Lung (tissue), 13 donors: ENCODE data around the gene AP2A2. TPM values are rescaled to one million over a fixed set of nuclear protein-coding genes. Genes with fewer than 3 reads are reported as not detected.

Source experiments
- ATAC-seq: fragments of 200-7000 bp; cut with Tn5 transposase; one replicate; pipeline ENCODE4 v1.9.1; 2020; ENCODE audit warnings: moderate number of reproducible peaks; ENCODE audit not compliant: insufficient read depth, low FRiP score
- DNase-seq, 3 donors: peaks; one replicate each; pipeline ENCODE4 v3.0.0-alpha.2; 2013 to 2017
- H3K27ac ChIP-seq, 2 donors: one replicate each; pipeline ENCODE4 v1.5.1; 2013; ENCODE audit warnings: mild to moderate bottlenecking in 2 of 2, moderate library complexity in 2 of 2, control low read depth in 1 of 2, inconsistent platforms in 1 of 2, low read depth in 1 of 2, low read length in 1 of 2
- H3K27me3 ChIP-seq, 3 donors: one replicate each; pipeline ENCODE4 v1.5.1; 2013; ENCODE audit warnings: low read length in 2 of 3; ENCODE audit not compliant: control insufficient read depth in 3 of 3, insufficient read depth in 3 of 3
- H3K36me3 ChIP-seq, 4 donors: one replicate each; pipeline ENCODE4 v1.5.1; 2013; ENCODE audit warnings: low read length in 4 of 4, mild to moderate bottlenecking in 1 of 4, moderate library complexity in 1 of 4; ENCODE audit not compliant: control insufficient read depth in 4 of 4, insufficient read depth in 4 of 4
- H3K4me1 ChIP-seq, 5 donors: one replicate each; pipeline ENCODE4 v1.5.1; 2013; ENCODE audit warnings: low read length in 5 of 5, mild to moderate bottlenecking in 2 of 5, moderate library complexity in 1 of 5; ENCODE audit not compliant: control insufficient read depth in 5 of 5, insufficient read depth in 5 of 5
- H3K4me3 ChIP-seq: one replicate; pipeline ENCODE4 v1.5.1; 2013; ENCODE audit warnings: mild to moderate bottlenecking, control low read depth, moderate library complexity
- H3K9ac ChIP-seq, 2 donors: one replicate each; pipeline ENCODE4 v1.5.1; 2013; ENCODE audit warnings: low read length in 2 of 2, control low read depth in 1 of 2; ENCODE audit not compliant: insufficient read depth in 1 of 2
- H3K9me3 ChIP-seq, 4 donors: one replicate each; pipeline ENCODE4 v1.5.1; 2013; ENCODE audit warnings: low read length in 3 of 4, mild to moderate bottlenecking in 1 of 4, moderate library complexity in 1 of 4; ENCODE audit not compliant: control insufficient read depth in 4 of 4, insufficient read depth in 3 of 4
- CTCF ChIP-seq: IDR thresholded peaks from 2 replicates; pipeline ENCODE4 v1.5.1; 2012; ENCODE audit warnings: mild to moderate bottlenecking; ENCODE audit errors: control extremely low read depth, extremely low read depth
- WGBS, 2 donors: extraction: QIAGEN DNeasy Blood & Tissue Kit; methylation state at CpG; one replicate each; pipeline ENCODE4 v1.1.7; 2013; 5-methylcytosine and 5-hydroxymethylcytosine counted together
- polyA plus RNA-seq, 2 donors: library from polyadenylated mRNA; stranded (reverse); fragments of 200-250 nt; gene quantifications; one replicate each; pipeline ENCODE4 v1.2.1, GENCODE V29; 2013
- small RNA-seq: library from RNA; depleted of rRNA; stranded (forward); fragments of <200 nt; gene quantifications from one replicate; pipeline ENCODE3, GENCODE V24; 2014; ENCODE audit warnings: low replicate concordance
- total RNA-seq, 2 donors: library from RNA; depleted of rRNA in 1 of 2; stranded (reverse); fragments of >200 nt in 1 of 2; gene quantifications; one replicate each; pipeline ENCODE4 v1.2.1, GENCODE V29; 2014 to 2021
- donor health status: control.
- donor health status: control.
- donor health status: Bipolar disorder and iron deficiency.
- donor health status: healthy.
- donor health status: DM: yes; HTN: yes; CAD: no.

The AP2A2 gene
- total and polyA plus RNA-seq, 4 donors = 33.8 to 93.2 (median 54.4) TPM

- H3K27ac ChIP-seq = no peak overlapping the region
- H3K27me3 ChIP-seq = no peaks in the 10 kb centered on the region
- no peak overlapping the region for H3K9ac ChIP-seq
Observed at GRCh38 chr11:1060852-1061616, 135.4 kb downstream of the AP2A2 start.

More at GRCh38 chr11:1060852-1061616, 135.4 kb downstream of the AP2A2 start:
- H3K4me1 ChIP-seq = no peaks in the 10 kb centered on the region
- H3K9me3 ChIP-seq = peaks cover 0 to 5% (median 2%) of the 10 kb centered on the region in 4 donors
- H3K4me3 ChIP-seq = no peak overlapping the region
- WGBS, 2 donors = 67 to 82% methylated on average over 18 of the region's 18 CpGs
- TF ChIP-seq CTCF = no peak
- no peaks in the 10 kb centered on the region for H3K36me3 ChIP-seq
- ATAC-seq (no peak), DNase-seq (no peak)

Small RNA genes within 50 kb of the gene (small RNA-seq; reads per million reads assigned to genes)
- gene RNU6-1025P = not detected

Other genes starting within 250 kb of the AP2A2 start
- 10 to 100 TPM; 18.5 to 33.1 TPM for gene DEAF1, start 230.6 kb upstream of the AP2A2 start, total RNA-seq
- gene DEAF1, start 230.6 kb upstream of the AP2A2 start, polyA plus RNA-seq = 10 to 100 TPM; 20.0 to 24.7 TPM
- gene TMEM80, start 230.1 kb upstream of the AP2A2 start, total RNA-seq = 10 to 100 TPM; 10.3 to 23.2 TPM
- gene TMEM80, start 230.1 kb upstream of the AP2A2 start, polyA plus RNA-seq = 10 to 100 TPM; 13.8 to 28.1 TPM
- gene EPS8L2, start 219.6 kb upstream of the AP2A2 start, total RNA-seq = 100 to 1,000 TPM in 1 of 2 donors, 10 to 100 TPM in 1; 92.4 to 166 TPM
- gene EPS8L2, start 219.6 kb upstream of the AP2A2 start, polyA plus RNA-seq = 100 to 1,000 TPM in 1 of 2 donors, 10 to 100 TPM in 1; 35.6 to 114 TPM
- 100 to 1,000 TPM; 128 to 292 TPM for gene TALDO1, start 178.4 kb upstream of the AP2A2 start, total RNA-seq
- gene TALDO1, start 178.4 kb upstream of the AP2A2 start, polyA plus RNA-seq = 100 to 1,000 TPM; 186 to 311 TPM
- 10 to 100 TPM; 24.6 to 63.1 TPM for gene GATD1, start 148.4 kb upstream of the AP2A2 start, total RNA-seq
- gene GATD1, start 148.4 kb upstream of the AP2A2 start, polyA plus RNA-seq = 10 to 100 TPM; 22.1 to 53.6 TPM
- under 1 TPM in 1 of 2 donors, not detected in 1; 0.18 TPM for gene CEND1, start 135.8 kb upstream of the AP2A2 start, total RNA-seq
- under 1 TPM; 0.10 to 0.14 TPM for gene CEND1, start 135.8 kb upstream of the AP2A2 start, polyA plus RNA-seq
- 10 to 100 TPM; 10.6 to 38.2 TPM for gene SLC25A22, start 127.6 kb upstream of the AP2A2 start, total RNA-seq
- 10 to 100 TPM; 18.6 to 36.4 TPM for gene SLC25A22, start 127.6 kb upstream of the AP2A2 start, polyA plus RNA-seq
- gene PIDD1, start 120.6 kb upstream of the AP2A2 start, total RNA-seq = 10 to 100 TPM in 1 of 2 donors, 1 to 10 TPM in 1; 8.7 to 15.3 TPM
- gene PIDD1, start 120.6 kb upstream of the AP2A2 start, polyA plus RNA-seq = 10 to 100 TPM in 1 of 2 donors, 1 to 10 TPM in 1; 8.5 to 16.9 TPM
- gene RPLP2, start 115.9 kb upstream of the AP2A2 start, total RNA-seq = 1,000 to 10,000 TPM in 1 of 2 donors, 100 to 1,000 TPM in 1; 441 to 1,892 TPM
- 1,000 to 10,000 TPM; 1,133 to 2,648 TPM for gene RPLP2, start 115.9 kb upstream of the AP2A2 start, polyA plus RNA-seq
- 100 to 1,000 TPM in 1 of 2 donors, 10 to 100 TPM in 1; 65.1 to 160 TPM for gene PNPLA2, start 107.0 kb upstream of the AP2A2 start, total RNA-seq
- gene PNPLA2, start 107.0 kb upstream of the AP2A2 start, polyA plus RNA-seq = 10 to 100 TPM; 76.1 to 92.4 TPM
- gene CRACR2B, start 98.0 kb upstream of the AP2A2 start, total RNA-seq = 10 to 100 TPM; 17.9 to 45.1 TPM
- gene CRACR2B, start 98.0 kb upstream of the AP2A2 start, polyA plus RNA-seq = 10 to 100 TPM; 19.1 to 44.4 TPM
- 100 to 1,000 TPM; 182 to 486 TPM for gene CD151, start 92.9 kb upstream of the AP2A2 start, total RNA-seq
- gene CD151, start 92.9 kb upstream of the AP2A2 start, polyA plus RNA-seq = 100 to 1,000 TPM; 313 to 556 TPM
- 100 to 1,000 TPM; 144 to 155 TPM for gene POLR2L, start 83.3 kb upstream of the AP2A2 start, total RNA-seq
- 100 to 1,000 TPM; 179 to 183 TPM for gene POLR2L, start 83.3 kb upstream of the AP2A2 start, polyA plus RNA-seq
- gene TSPAN4, start 83.0 kb upstream of the AP2A2 start, total RNA-seq = 100 to 1,000 TPM in 1 of 2 donors, 10 to 100 TPM in 1; 68.3 to 135 TPM
- gene TSPAN4, start 83.0 kb upstream of the AP2A2 start, polyA plus RNA-seq = 100 to 1,000 TPM; 133 to 197 TPM
- gene CHID1, start 15.1 kb upstream of the AP2A2 start, total RNA-seq = 10 to 100 TPM; 41.7 to 92.2 TPM
- gene CHID1, start 15.1 kb upstream of the AP2A2 start, polyA plus RNA-seq = 10 to 100 TPM; 42.4 to 55.2 TPM
- under 1 TPM in 1 of 2 donors, not detected in 1; 0.92 TPM for gene MUC6, start 110.8 kb downstream of the AP2A2 start, total RNA-seq
- gene MUC6, start 110.8 kb downstream of the AP2A2 start, polyA plus RNA-seq = under 1 TPM; 0.01 to 0.06 TPM
- under 1 TPM; 0.03 to 0.43 TPM for gene MUC2, start 149.0 kb downstream of the AP2A2 start, total RNA-seq
- gene MUC2, start 149.0 kb downstream of the AP2A2 start, polyA plus RNA-seq = under 1 TPM; 0.24 to 0.37 TPM
- gene MUC5AC, start 232.1 kb downstream of the AP2A2 start, total RNA-seq = under 1 TPM; 0.46 to 0.77 TPM
- 1 to 10 TPM; 1.2 to 1.3 TPM for gene MUC5AC, start 232.1 kb downstream of the AP2A2 start, polyA plus RNA-seq